Lower leg skin (tissue), 3 donors: ENCODE results near the gene JCAD.

Experiments
- CTCF ChIP-seq, 3 donors: fragments of 450-650 bp; IDR thresholded peaks; one replicate each; pipeline ENCODE4 v1.5.1; 2016; ENCODE audit warnings: antibody characterized with exemption in 3 of 3, mild to moderate bottlenecking in 3 of 3, moderate library complexity in 2 of 3
- POLR2A ChIP-seq, 2 donors: fragments of 450-650 bp; IDR thresholded peaks; one replicate each; pipeline ENCODE4 v1.6.1; 2016 to 2017; ENCODE audit warnings: antibody characterized with exemption in 2 of 2, mild to moderate bottlenecking in 1 of 2, moderate library complexity in 1 of 2

GRCh38 chr10:30039567-30039966 is 19.8 kb downstream of the JCAD start:
- no peak for TF ChIP-seq CTCF (IDR thresholded peaks at IDR 0.05)
- TF ChIP-seq POLR2A (IDR thresholded peaks at IDR 0.05), result no peak
